Aorta (tissue), 5 donors: ENCODE results near the gene SOD3. TPM values are rescaled to one million over a fixed set of nuclear protein-coding genes. Genes with fewer than 3 reads are reported as not detected.

Source experiments
- ATAC-seq: fragments of 200-7000 bp; cut with Tn5 transposase; one replicate; pipeline ENCODE4 v1.9.1; 2022; ENCODE audit warnings: moderate library complexity; ENCODE audit not compliant: low FRiP score
- DNase-seq, 2 donors: peaks; one replicate each; pipeline ENCODE4 v3.0.0-alpha.2; 2020
- H3K27ac ChIP-seq, 2 donors: one replicate each; pipeline ENCODE4 v1.5.1; 2013; ENCODE audit warnings: low read length in 2 of 2, mild to moderate bottlenecking in 2 of 2, moderate library complexity in 2 of 2, control low read depth in 1 of 2, inconsistent platforms in 1 of 2, low read depth in 1 of 2
- H3K27me3 ChIP-seq, 2 donors: one replicate each; pipeline ENCODE4 v1.6.1; 2013; ENCODE audit warnings: control low read depth in 1 of 2, low read length in 1 of 2, mild to moderate bottlenecking in 1 of 2, moderate library complexity in 1 of 2; ENCODE audit not compliant: insufficient read depth in 2 of 2, control insufficient read depth in 1 of 2
- H3K36me3 ChIP-seq, 2 donors: one replicate each; pipeline ENCODE4 v1.6.1; 2013; ENCODE audit warnings: control low read depth in 1 of 2, low read length in 1 of 2, mild to moderate bottlenecking in 1 of 2; ENCODE audit not compliant: insufficient read depth in 2 of 2, control insufficient read depth in 1 of 2
- H3K4me1 ChIP-seq, 2 donors: one replicate each; pipeline ENCODE4 v1.6.1; 2013; ENCODE audit warnings: low read length in 2 of 2, control low read depth in 1 of 2, mild to moderate bottlenecking in 1 of 2, moderate library complexity in 1 of 2; ENCODE audit not compliant: insufficient read depth in 2 of 2, control insufficient read depth in 1 of 2
- H3K4me3 ChIP-seq, 2 donors: one replicate each; pipeline ENCODE4 v1.5.1; 2013; ENCODE audit warnings: low read length in 2 of 2, control low read depth in 1 of 2, mild to moderate bottlenecking in 1 of 2
- H3K9me3 ChIP-seq: one replicate; pipeline ENCODE4 v1.6.1; 2013; ENCODE audit warnings: mild to moderate bottlenecking, low read length; ENCODE audit not compliant: control insufficient read depth
- WGBS, 2 donors: extraction: QIAGEN DNeasy Blood & Tissue Kit; methylation state at CpG; one replicate each; pipeline ENCODE4 v1.1.7; 2013; 5-methylcytosine and 5-hydroxymethylcytosine counted together
- intact Hi-C, 2 donors: fragments of 100-400 bp; cut with DNase I; formaldehyde crosslinking; loops; one replicate each; pipeline versions ENCODE4 v1.14.2 to v1.15.0; 2022
- polyA plus RNA-seq, 2 donors: library from polyadenylated mRNA; stranded (reverse); fragments of 200-250 nt; gene quantifications; one replicate each; pipeline ENCODE4 v1.2.3, GENCODE V29; 2013
- total RNA-seq, 2 donors: library from RNA; stranded (reverse); fragmentation: NEBNext Ultra II Directional; extraction: Animal tissue kit (Norgen Biotek cat#: 25700); gene quantifications; one replicate each; pipeline ENCODE4 v1.2.1, GENCODE V29; 2021
- donor health status: healthy with polysubstance abuse.
- donor health status: Bipolar disorder and iron deficiency.
- donor health status: DM: no; HTN: no; CAD: no.
- donor health status: DM: no; HTN: no; CAD: no.
- donor health status: DM: yes; HTN: yes; CAD: no.

SOD3 gene
- total and polyA plus RNA-seq, 4 donors: 108 to 380 (median 335) TPM

GRCh38 chr4:24849756-24850155, 54.4 kb downstream of the SOD3 start:
- WGBS, 2 donors: 8 to 10% methylated on average over 2 of the region's 2 CpGs
- no peak overlapping the region for H3K4me3 ChIP-seq
- peak; percentile 39 for ATAC-seq
- H3K27ac ChIP-seq: peak overlapping the region in 1 of 2 donors; percentile 37
- no peaks in the 10 kb centered on the region for H3K36me3 ChIP-seq
- peaks cover 6 to 21% of the 10 kb centered on the region in 2 donors for H3K4me1 ChIP-seq
- H3K9me3 ChIP-seq: no peaks in the 10 kb centered on the region
- intact Hi-C loops: loop anchor here (5.0 to 10.0 kb wide), 2 partner anchors 52 to 965 kb away; partner anchors contain the start of gene SOD3 (in 1 of the 2)
- H3K27me3 ChIP-seq: no peaks in the 10 kb centered on the region
- no peak for DNase-seq

Other genes starting within 250 kb of the SOD3 start
- gene DHX15, start 211.0 kb upstream of the SOD3 start, total RNA-seq: 100 to 1,000 TPM; 107 to 113 TPM
- gene DHX15, start 211.0 kb upstream of the SOD3 start, polyA plus RNA-seq: 10 to 100 TPM; 34.7 to 57.7 TPM
- gene CCDC149, start 117.5 kb downstream of the SOD3 start, total RNA-seq: 10 to 100 TPM; 31.3 to 43.4 TPM
- gene CCDC149, start 117.5 kb downstream of the SOD3 start, polyA plus RNA-seq: 10 to 100 TPM; 10.6 to 15.7 TPM
- 10 to 100 TPM; 10.3 to 13.7 TPM for gene LGI2, start 235.4 kb downstream of the SOD3 start, total RNA-seq
- under 1 TPM; 0.79 to 0.88 TPM for gene LGI2, start 235.4 kb downstream of the SOD3 start, polyA plus RNA-seq